Prostate gland (tissue), 2 donors: ENCODE results near the gene WFS1. TPM values are rescaled to one million over a fixed set of nuclear protein-coding genes. Genes with fewer than 3 reads are reported as not detected.

Source experiments
- DNase-seq: peaks from one replicate; pipeline ENCODE4 v3.0.0-alpha.2; 2019; ENCODE audit warnings: low spot score
- H3K27ac ChIP-seq, 2 donors: fragments of 200-600 bp; sonication (generic); 2 replicates each; pipeline ENCODE4 v1.5.1; 2017 to 2019
- H3K27me3 ChIP-seq: fragments of 200-600 bp; sonication (generic); replicated peaks from 2 replicates; pipeline ENCODE4 v1.5.1; 2019; ENCODE audit not compliant: insufficient read depth
- H3K36me3 ChIP-seq, 2 donors: fragments of 200-600 bp; sonication (generic); 1 replicate in 1 of 2; 2 replicates in 1 of 2; pipeline versions ENCODE4 v1.5.1 to v1.8.1; 2017 to 2019
- H3K4me1 ChIP-seq: fragments of 200-600 bp; sonication (generic); replicated peaks from 2 replicates; pipeline ENCODE4 v1.5.1; 2019
- H3K4me3 ChIP-seq, 2 donors: fragments of 200-600 bp; sonication (generic); 2 replicates each; pipeline ENCODE4 v1.5.1; 2017 to 2019
- H3K9me3 ChIP-seq: fragments of 200-600 bp; sonication (generic); 2 replicates; pipeline ENCODE4 v1.5.1; 2017
- POLR2A ChIP-seq: fragments of 450-650 bp; IDR thresholded peaks from one replicate; pipeline ENCODE4 v1.6.1; 2016; ENCODE audit warnings: antibody characterized with exemption, mild to moderate bottlenecking
- POLR2AphosphoS5 ChIP-seq: sonication (generic); formaldehyde crosslinking; IDR thresholded peaks from one replicate; pipeline ENCODE4 v1.6.1; 2017; ENCODE audit warnings: antibody characterized with exemption
- WGBS: methylation state at CpG from one replicate; pipeline ENCODE4 v1.1.5; 2018; 5-methylcytosine and 5-hydroxymethylcytosine counted together
- intact Hi-C: fragments of 100-400 bp; cut with DNase I; formaldehyde crosslinking; loops from one replicate; pipeline ENCODE4 v1.14.2; 2022
- total RNA-seq, 2 donors: library from RNA; depleted of rRNA; stranded (reverse); fragments of >200 nt; gene quantifications; one replicate each; pipeline ENCODE4 v1.1.0, GENCODE V29; 2016
- TF ChIP-seq, protein P1 (sequence below), 4 experiments: fragments of 200-600 bp in 2 of 4; fragments of 450-650 bp in 2 of 4; sonication (generic) in 2 of 4; IDR thresholded peaks; 1 replicate in 3 of 4; 2 replicates in 1 of 4; pipeline ENCODE4 v1.5.1; 2016 to 2019; ENCODE audit warnings: antibody characterized with exemption in 4 of 4, mild to moderate bottlenecking in 2 of 4, moderate library complexity in 2 of 4

The WFS1 gene, protein sequence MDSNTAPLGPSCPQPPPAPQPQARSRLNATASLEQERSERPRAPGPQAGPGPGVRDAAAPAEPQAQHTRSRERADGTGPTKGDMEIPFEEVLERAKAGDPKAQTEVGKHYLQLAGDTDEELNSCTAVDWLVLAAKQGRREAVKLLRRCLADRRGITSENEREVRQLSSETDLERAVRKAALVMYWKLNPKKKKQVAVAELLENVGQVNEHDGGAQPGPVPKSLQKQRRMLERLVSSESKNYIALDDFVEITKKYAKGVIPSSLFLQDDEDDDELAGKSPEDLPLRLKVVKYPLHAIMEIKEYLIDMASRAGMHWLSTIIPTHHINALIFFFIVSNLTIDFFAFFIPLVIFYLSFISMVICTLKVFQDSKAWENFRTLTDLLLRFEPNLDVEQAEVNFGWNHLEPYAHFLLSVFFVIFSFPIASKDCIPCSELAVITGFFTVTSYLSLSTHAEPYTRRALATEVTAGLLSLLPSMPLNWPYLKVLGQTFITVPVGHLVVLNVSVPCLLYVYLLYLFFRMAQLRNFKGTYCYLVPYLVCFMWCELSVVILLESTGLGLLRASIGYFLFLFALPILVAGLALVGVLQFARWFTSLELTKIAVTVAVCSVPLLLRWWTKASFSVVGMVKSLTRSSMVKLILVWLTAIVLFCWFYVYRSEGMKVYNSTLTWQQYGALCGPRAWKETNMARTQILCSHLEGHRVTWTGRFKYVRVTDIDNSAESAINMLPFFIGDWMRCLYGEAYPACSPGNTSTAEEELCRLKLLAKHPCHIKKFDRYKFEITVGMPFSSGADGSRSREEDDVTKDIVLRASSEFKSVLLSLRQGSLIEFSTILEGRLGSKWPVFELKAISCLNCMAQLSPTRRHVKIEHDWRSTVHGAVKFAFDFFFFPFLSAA
- 100 to 1,000 TPM in 1 of 2 donors, 10 to 100 TPM in 1; 53.4 to 169 TPM for total RNA-seq

DNA sequence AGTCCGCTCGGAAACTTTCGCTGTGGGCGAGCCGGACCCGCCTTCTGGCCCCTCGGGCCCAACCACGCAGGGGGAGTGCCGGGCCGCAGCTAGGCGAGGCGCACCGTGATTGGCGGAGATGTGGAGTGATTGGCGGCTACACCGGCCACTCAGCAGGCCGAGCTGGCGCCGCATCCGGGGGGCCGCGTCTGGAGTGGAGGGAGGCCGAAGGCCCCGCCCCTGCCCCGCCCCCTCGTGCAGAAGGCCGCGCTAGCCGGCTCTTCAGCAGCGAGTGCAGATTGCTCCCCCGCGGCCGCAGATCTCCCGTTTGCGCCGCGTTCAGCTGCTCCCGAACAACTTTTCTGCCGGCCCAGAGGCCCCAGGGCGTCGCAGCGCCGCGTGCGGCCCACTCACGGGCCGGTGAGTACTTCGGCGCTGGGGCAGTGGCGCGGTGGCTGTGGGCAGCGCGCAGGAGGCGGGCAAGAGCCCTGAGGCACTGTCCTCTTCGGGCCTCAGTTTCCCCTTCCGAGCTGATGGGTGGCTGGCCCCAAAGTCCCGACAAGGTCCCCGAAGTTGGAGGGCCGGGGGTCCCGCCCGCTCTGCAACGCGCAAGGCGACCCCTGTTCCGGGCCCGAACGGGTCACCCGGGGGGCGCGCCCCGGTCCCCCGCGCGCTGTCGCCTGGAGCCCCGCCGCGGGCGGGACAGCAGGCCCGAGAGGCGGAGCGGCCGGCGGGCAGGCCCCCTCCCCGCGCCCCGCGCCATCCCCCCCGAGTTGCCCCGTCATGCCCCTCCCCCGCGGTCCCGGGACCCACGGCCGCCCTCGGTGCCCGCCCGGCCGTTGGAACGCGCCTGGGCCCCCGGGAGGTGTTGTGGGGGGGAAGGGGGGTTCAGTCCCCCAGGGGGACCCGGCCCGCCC is at the start of gene WFS1:
Gene WFS1 (plus strand): TSS at position 235 of the 896 bp plus-strand sequence. CDS start 7,606 bp downstream, outside the sequence.
- WGBS: under 1% methylated on average over 55 of the region's 104 CpGs
- Histone ChIP-seq H3K4me3 (peak within 1 kb of the TSS; percentile 78 to 97), H3K4me1 (peaks cover 10% of the 10 kb centered on the region), H3K36me3 (no peaks in the 10 kb centered on the region), H3K27me3 (no peaks in the 10 kb centered on the region), H3K9me3 (no peaks in the 10 kb centered on the region), H3K27ac (peak within 1 kb of the TSS; percentile 75 to 77)
- peak; percentile 99 for DNase-seq
- TF ChIP-seq, protein P1, sequence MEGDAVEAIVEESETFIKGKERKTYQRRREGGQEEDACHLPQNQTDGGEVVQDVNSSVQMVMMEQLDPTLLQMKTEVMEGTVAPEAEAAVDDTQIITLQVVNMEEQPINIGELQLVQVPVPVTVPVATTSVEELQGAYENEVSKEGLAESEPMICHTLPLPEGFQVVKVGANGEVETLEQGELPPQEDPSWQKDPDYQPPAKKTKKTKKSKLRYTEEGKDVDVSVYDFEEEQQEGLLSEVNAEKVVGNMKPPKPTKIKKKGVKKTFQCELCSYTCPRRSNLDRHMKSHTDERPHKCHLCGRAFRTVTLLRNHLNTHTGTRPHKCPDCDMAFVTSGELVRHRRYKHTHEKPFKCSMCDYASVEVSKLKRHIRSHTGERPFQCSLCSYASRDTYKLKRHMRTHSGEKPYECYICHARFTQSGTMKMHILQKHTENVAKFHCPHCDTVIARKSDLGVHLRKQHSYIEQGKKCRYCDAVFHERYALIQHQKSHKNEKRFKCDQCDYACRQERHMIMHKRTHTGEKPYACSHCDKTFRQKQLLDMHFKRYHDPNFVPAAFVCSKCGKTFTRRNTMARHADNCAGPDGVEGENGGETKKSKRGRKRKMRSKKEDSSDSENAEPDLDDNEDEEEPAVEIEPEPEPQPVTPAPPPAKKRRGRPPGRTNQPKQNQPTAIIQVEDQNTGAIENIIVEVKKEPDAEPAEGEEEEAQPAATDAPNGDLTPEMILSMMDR (IDR thresholded peaks at IDR 0.05): no peak
- TF ChIP-seq POLR2A: peak; percentile 86
- peak; percentile 83 for TF ChIP-seq POLR2AphosphoS5
- intact Hi-C loops: no loop called here

DNA sequence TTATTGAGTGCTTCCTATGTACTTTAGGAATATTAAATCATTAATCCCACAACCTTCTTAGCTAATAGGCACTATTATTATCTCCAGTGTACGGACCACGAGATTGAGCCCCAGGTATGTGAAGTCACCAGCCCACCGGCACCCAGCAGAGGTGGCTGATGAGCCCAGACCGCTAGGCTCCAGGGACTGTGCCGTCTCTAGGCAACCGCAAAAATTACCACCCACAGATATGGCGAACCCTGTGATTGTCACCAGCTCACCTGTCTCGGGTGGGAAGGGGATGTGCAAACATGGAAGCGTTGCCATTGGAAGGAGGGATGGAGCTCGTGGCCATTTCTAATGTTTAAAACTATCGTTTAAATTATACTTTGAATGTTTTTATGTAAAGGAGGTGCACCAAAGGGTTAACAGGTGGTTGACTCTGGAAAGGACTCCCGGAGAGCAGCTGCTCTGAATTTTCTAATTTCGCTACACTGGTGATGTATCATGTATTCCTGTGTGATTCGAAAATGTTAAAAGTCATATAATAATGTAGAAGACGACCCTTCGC is 48.3 kb upstream of the WFS1 start:
- no peak overlapping the region for H3K27ac ChIP-seq
- H3K36me3 ChIP-seq: no peaks in the 10 kb centered on the region
- intact Hi-C loops: no loop called here
- WGBS: 12% methylated on average over 16 of the region's 16 CpGs
- DNase-seq: no peak
- no peaks in the 10 kb centered on the region for H3K27me3 ChIP-seq
- H3K4me1 ChIP-seq: no peaks in the 10 kb centered on the region
- no peaks in the 10 kb centered on the region for H3K9me3 ChIP-seq
- peak overlapping the region in 1 of 2 donors; percentile 29 for H3K4me3 ChIP-seq
- TF ChIP-seq POLR2AphosphoS5 (no peak), POLR2A (no peak)
- TF ChIP-seq, protein P1 (IDR thresholded peaks at IDR 0.05): no peak

DNA sequence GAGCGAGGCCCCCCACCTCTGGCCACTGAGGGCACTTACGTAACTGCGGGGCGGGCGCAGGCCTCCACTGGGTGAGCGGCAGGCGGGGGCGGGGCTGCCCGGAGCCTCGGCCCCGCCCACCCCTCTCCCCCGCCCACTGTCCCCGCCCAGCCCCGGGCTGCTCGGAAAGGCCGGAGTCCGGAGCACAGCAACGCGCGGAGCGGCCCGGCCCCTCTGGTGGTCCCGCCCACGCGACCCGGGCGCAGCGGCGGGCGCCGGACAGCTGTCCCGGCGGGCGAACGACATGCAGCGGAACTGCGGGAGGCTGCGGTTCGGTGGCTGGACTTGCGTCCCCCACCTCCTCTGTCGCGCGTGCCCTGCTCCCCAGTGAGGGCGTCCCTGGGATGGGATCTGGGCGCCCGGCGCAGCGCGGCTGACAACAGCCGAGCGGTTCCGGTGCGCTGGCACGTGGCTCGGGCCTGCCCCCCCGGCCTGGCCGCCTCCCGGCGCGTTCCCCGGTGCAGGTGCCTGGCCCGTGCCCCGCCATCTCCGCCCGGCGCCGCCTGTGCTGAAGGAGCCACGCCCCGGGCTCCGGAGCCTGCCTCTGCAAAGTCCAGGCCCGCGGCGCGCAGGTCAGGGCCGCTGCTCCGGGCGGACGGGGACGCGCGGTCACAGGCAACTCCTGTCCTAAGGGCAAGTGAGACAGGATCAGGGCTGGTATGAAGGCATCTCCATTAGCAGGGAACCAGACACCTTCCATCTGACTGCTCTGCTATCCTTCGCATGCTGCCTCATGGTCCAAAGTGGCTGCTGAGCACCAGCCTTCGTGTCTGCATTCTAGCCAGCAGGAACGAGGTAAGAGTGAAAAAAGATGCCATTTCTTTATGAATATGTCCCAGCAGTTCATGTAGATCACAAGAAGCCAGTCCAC is 47.5 kb upstream of the WFS1 start:
- WGBS: 10% methylated on average over 48 of the region's 84 CpGs
- H3K36me3 ChIP-seq: no peaks in the 10 kb centered on the region
- peak overlapping the region; percentile 6 to 29 for H3K4me3 ChIP-seq
- no peaks in the 10 kb centered on the region for H3K4me1 ChIP-seq
- no peak overlapping the region for H3K27ac ChIP-seq
- H3K27me3 ChIP-seq: no peaks in the 10 kb centered on the region
- TF ChIP-seq POLR2A (no peak), POLR2AphosphoS5 (no peak)
- TF ChIP-seq, protein P1 (IDR thresholded peaks at IDR 0.05): no peak
- H3K9me3 ChIP-seq: no peaks in the 10 kb centered on the region
- intact Hi-C loops: no loop called here
- DNase-seq: peak; percentile 37
